ENCODE results near the gene HSPA12A.

HSPA12A gene

DNA sequence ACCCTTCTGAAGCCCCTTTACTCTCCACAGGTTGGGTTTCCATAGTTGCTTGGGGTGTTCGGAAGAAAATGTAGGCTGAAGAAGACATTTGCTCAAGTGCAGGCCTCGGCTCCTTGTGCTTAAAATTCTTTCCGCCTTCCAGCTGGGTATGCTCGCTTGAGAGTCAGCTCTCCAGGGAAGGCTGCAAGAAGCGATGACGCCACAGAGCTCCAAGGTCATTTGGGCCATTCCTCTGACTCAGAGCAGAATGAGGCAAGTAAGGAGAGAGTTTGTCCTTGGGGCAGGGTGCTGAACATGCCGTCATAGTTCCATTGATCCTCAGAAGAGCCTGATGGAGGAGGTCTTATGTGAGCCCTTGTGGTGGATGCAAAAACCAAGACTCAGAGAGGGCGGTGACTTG, 27.4 kb upstream of the HSPA12A start:
- DNase-seq, result no peak

DNA sequence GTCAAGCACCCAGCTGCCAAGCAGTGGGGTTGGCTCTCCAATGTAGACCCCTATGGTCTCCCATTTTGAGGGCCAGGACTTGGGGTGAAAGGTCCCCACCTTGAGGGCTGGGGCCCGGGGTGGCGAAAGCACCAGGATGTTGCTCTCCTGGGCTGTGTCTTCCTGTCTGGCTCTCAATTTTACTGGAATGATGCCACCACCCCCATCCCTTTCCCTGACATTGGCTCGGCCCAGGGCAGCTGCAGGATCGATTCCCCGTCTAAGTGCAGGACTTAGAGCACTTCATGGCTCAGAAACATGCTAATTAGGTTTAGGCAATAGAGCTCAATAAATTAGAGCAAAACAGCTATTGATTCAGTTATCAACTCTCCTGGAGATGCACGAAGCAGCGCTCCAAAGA, 27.0 kb upstream of the HSPA12A start:
- DNase-seq, result no peak

DNA sequence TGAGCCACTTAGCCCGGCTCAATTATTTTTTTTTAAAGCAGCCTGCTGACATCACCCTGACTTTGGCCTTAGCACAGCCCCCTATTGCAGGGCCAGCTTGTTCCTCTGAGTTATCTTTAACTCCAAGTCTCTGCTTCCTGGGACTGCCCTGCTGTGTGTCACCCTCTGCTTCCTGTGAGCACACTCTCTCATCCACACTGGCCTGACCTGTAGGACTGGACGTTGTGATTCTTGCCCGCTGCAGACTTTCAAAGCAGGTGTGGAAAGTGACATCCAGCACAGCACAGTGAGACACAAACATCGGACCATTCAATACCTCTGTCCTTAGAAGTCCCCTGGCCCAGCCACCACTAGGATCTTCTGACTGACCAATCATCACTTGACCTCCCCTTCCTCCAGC, 26.4 kb upstream of the HSPA12A start:
- DNase-seq, result no peak

DNA sequence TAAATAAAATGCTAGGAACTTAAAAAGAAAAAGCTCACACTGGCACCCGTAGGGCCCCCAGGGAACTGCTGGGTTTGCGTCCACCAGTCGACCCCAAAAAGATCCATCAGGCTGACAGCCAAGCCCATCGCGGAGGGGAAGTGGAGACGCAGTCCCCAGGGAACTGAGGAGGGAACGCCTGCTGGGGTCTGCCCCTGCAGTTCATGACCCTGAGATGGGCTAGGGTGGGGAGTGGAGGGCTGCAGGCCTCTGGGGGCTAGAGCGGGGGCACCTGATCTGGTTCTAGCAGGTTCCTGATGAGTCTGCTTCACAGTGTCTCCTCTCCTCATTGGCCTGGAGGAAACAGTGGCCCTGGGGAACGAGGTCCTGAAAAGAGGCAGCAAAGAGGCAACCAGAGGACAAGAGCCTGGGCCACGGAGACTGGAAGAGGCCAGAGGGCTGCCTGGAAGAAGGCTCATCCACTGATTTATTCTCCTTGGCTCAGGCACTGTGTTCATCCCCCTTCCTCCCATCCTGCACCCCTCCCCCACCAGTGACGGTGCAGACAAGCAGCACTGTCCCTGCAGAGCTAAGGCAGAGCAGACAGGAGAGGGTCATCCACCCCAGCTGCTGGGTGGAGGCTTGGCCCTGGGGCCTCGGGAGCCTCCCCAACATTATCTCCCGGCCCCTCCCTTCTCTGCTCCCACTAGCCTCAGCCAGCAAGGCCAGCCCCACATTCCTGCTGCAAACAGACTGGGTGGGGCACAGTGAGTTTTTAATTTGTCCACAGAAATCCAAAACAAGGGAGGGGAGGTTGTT, 24.7 kb upstream of the HSPA12A start:
- no peak for DNase-seq

DNA sequence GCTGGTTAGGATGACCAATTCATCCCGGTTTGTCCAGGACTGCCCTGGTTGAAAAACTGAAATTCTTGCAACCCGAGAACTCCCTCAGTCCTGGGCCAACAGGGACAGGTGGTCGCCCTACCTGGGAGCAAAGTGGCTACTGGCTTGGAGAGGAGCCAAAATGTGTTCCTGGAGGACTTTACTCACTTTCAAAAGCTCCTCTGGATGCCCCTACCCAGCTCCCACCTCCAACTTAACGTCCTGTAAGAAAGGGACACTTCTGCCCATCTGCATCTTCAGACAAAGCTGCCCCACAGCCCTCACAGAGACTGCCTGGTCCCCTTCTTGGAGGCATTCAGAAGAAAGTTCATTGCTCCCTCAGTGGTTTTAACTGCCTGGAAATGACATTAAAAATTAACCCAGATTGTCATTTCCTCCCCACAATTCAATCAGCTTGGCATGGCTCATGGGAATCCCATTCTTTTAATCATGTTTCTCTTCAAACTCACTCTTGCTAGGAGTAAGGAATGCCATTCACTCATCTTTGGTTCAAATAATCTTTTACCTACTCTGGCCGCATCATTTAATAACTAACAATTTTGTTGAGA, 24.0 kb upstream of the HSPA12A start:
- DNase-seq, result no peak

DNA sequence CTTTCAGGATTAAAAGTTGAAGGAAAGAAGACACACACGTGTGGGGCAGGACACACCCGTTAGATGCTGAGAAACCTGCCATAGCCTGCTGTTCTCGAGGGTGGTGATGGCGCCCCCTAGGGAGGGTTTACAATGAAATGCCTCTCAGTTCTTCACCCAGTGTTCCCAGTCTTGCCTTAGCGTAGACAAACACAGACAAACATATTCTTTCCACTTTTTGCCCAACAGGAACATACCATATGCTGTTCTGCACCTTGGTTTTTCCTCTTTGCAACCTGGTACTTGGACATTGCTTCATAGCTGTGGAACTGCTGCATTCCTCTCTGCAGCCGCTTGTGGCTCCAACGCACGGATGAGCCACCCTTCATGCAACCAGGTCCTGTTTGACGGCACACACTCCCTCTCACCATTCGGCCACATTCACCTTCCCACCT, 23.3 kb upstream of the HSPA12A start:
- peak; percentile 66 for DNase-seq

DNA sequence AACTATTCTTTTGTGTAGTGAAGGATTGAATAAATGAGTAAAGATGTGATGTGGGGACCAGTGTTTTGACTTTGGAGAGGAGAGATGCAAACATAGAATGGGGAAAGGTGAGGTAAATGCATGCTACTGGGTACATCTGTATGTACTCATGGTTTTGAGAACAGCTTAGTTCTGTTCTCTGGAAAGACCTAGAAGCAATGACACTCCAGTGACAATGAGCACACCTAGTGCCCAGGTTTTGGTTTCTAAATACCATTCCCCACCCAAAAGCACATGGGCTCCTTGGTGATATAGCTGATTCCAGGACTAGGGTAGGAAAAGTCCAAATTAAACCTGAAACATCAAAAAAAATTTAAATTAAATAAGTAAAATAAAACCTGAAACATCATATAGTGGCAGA, 22.6 kb upstream of the HSPA12A start:
- no peak for DNase-seq

- DNase-seq, result no peak
Observed at GRCh38 chr10:116763440-116763839, 21.1 kb upstream of the HSPA12A start.

DNA sequence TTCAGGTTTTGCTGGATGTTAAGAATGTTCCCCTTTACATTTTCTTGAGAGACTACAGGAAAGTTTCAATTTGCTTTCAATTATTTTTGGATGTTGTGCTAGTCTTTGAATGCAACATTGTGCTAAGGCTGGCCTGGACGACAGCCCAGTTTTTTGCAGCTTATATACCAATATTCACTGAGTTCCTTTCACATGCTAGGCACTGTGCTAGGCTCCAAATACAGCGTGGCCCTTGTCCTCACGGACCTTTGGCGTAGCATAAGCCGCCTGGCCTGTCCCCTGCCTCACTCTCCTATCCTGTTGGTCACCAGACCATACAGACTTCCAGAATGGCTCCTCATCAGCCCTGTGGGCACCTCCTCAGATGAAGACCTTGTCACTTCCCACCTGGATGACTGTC, 19.5 kb upstream of the HSPA12A start:
- no peak for DNase-seq

- DNase-seq, result no peak
Observed at GRCh38 chr10:116760919-116761318, 18.6 kb upstream of the HSPA12A start.

- DNase-seq, result no peak
Observed at GRCh38 chr10:116757246-116757645, 14.9 kb upstream of the HSPA12A start.

DNA sequence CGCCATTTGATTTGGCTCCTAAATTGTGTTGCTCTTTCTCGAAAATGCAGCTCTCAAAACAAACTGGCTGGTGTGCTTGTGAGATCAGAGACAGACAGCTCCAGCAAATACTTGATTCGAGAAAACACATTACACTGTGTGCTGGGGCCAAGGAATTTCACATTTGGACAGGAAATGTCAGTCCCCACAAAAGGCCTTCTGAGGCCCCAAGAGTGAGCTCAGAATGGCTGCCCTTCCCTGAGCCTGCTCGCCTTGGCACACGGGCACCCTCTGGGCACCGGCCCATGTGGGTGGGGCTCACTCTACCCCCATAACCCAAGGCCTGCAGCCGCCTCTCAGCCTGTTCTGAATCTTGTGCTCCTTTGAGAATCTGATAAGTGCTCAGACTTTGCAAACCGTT, 13.9 kb upstream of the HSPA12A start:
- no peak for DNase-seq

DNA sequence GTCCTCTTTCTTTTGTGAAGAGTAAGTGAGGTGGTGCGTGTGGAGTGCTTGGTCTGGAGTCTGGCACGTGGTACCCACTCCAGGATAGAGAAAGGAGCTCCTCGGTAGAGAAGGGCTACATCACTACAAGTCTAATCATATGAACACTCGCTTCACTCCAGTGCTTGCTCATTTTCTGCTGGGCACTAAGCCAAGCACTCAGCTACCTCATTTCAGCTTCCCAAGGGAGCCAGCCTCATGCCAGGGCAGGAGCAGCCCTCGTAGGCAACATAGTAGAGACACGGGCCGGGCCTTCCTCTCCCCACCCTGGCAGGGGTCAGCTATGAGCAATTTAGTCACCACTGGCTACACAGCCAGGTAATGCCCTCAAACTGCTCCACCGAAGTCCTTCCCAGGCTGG, 11.4 kb upstream of the HSPA12A start:
- DNase-seq, result no peak

- DNase-seq, result no peak
Observed at GRCh38 chr10:116752969-116753665, 10.8 kb upstream of the HSPA12A start.

DNA sequence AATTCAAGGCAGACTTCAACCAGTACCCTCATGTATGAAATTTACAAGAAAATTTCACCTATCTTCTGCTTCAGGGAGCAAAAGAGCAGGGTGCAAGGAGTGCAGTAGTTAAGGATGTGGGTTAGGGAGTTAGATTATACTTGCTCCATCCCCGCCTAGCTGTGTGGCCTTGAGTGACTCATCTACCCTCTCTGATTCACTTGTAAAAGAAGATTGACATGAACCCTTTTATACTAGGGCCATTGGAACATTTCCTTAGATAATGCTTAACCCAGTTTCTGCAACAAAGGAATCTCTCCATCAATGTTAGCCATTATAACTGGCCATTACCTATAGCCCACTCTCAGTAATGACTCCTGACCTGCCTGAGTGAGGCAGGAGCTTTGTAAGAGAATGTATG, 10.2 kb upstream of the HSPA12A start:
- no peak for DNase-seq

DNA sequence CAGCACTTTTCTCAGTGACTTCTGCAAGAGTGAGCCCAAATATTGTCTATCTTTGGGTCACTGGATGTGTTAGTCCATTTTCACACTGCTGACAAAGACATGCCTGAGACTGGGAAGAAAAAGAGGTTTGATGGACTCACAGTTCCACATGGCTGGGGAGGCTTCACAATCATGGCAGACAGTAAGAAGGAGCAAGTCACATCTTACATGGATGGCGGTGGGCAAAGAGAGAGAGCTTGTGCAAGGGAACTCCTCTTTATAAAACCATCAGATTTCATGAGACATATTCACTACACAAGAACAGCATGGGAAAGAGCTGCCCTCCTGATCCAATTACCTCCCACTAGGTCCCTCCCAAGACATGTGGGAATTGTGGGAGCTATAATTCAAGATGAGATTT, 6.1 kb upstream of the HSPA12A start:
- DNase-seq, result no peak

- DNase-seq, result no peak
Observed at GRCh38 chr10:116748041-116748440, 5.7 kb upstream of the HSPA12A start.

DNA sequence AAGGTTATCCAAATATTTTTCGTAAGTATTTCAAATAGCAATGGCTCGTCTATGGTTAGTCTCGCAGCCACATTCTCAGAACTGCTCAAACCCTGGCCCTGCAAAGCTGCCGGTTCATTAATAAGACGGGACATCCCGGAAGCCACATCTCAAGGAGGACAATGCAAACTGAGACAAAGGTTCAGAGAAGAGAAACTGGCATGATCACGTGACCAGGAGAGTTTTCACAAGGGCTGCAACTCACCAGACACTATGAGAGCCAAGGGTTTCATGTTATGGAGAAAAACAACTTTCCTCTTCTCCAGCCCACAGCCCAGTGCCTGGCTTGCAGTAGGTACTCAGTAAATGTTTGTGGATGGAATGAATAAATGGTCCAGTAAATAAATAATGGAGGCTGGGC, 5.0 kb upstream of the HSPA12A start:
- DNase-seq, result no peak

DNA sequence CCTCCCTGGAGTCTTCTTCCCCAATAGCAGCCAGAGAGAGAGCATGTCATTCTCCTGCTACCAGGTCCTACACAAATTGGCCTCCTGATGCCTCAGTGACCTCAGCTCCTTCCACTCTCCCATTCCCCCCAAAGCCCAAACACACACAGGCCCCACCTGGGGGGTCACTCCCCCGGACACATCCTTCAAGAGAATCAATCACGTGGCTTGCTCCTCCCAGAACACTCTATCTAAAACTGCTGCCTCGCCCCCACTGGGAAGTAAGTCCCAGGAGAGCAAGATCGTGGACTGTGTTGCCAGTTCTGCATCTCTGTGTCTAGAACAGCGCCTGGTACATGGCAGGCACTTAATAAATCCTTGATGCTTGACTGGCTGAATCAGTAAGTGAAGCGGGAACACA, 2.5 kb upstream of the HSPA12A start:
- no peak for DNase-seq

- no peak for DNase-seq
Observed at GRCh38 chr10:116744163-116744753, 1.9 kb upstream of the HSPA12A start.

DNA sequence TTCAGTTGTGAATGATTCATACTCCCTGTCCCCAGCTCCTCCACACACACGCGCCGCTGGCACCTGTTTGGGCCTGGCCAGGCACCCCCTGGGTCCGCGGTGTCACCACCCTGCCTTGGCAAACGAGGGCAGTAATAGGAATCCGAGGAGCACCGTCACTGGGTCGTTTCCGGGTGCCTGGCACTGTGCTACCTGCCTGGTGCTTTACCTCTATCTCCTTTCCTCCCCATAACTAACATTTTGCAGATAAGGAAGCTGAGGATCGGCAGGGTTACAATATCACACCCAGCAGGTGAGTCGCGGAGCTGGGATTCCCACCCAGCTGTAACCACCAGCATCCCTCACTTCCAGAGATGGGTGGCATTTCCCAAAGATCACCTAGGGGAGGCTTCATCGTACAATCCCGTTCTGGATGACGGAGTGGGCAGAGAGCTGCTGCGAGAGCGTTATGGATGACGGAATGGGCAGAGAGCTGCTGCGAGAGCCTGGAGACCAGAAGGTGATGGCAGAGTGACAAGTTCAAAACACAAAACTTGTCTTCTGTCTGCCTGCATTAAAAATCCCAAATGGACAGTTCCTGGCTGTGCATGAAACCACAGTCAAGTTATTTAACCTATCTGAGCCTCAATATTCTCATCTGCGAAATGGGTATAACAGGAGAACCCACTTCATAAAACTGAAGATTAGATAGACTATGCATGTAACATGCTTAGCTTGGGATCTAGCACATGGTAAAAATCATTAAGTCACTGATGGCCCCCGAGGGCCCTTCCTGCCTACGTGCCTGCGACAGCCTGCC, 1.1 kb upstream of the HSPA12A start:
- no peak for DNase-seq

- DNase-seq, result no peak
Observed at GRCh38 chr10:116741391-116742351, 695 bp downstream of the HSPA12A start.

Measured in stimulated activated CD8-positive, alpha-beta memory T cell treated with anti-CD3 and anti-CD28 coated beads, Interleukin-4, amount 100 ng/mL, for 48 hours (primary cell).